GM10266 (cell line): Measurements from ENCODE around the gene PIF1.
A peak's percentile ranks its signal among the peaks of the same experiment; 100 is the strongest.
"Not testable (repeated sequence)": the region's sequence is repeated elsewhere in the genome, so short reads cannot be mapped to it uniquely, and the experiment has no call there.

Experiments
- DNase-seq: peaks from one replicate; pipeline ENCODE4 v3.0.0; 2012; ENCODE audit errors: extremely low spot score
- CTCF ChIP-seq: IDR thresholded peaks from 2 replicates; pipeline ENCODE4 v1.5.1; 2012; ENCODE audit warnings: mild to moderate bottlenecking, low read depth; ENCODE audit not compliant: control insufficient read depth, insufficient read depth; ENCODE audit errors: missing control alignments

The PIF1 gene

GRCh38 chr15:64828985-64829384 lies 3.5 kb upstream of the PIF1 start:
- no peak for DNase-seq

GRCh38 chr15:64824929-64825430 lies 467 bp downstream of the PIF1 start:
- no peak for DNase-seq
- no peak for TF ChIP-seq CTCF

More at GRCh38 chr15:64828985-64829384, 3.5 kb upstream of the PIF1 start:
- TF ChIP-seq CTCF = no peak

- no peak for DNase-seq
- no peak for TF ChIP-seq CTCF
Observed at GRCh38 chr15:64816452-64816851, 9.0 kb downstream of the PIF1 start.

- DNase-seq = not testable (repeated sequence)
Observed at GRCh38 chr15:64814965-64815364, 10.5 kb downstream of the PIF1 start.

GRCh38 chr15:64814283-64814682 lies 11.2 kb downstream of the PIF1 start:
- DNase-seq = not testable (repeated sequence)

GRCh38 chr15:64813075-64813474 lies 12.4 kb downstream of the PIF1 start:
- TF ChIP-seq CTCF = no peak
- DNase-seq = no peak

- no peak for TF ChIP-seq CTCF
- DNase-seq = no peak
Observed at GRCh38 chr15:64810497-64811326, 14.7 kb downstream of the PIF1 start.

DNA sequence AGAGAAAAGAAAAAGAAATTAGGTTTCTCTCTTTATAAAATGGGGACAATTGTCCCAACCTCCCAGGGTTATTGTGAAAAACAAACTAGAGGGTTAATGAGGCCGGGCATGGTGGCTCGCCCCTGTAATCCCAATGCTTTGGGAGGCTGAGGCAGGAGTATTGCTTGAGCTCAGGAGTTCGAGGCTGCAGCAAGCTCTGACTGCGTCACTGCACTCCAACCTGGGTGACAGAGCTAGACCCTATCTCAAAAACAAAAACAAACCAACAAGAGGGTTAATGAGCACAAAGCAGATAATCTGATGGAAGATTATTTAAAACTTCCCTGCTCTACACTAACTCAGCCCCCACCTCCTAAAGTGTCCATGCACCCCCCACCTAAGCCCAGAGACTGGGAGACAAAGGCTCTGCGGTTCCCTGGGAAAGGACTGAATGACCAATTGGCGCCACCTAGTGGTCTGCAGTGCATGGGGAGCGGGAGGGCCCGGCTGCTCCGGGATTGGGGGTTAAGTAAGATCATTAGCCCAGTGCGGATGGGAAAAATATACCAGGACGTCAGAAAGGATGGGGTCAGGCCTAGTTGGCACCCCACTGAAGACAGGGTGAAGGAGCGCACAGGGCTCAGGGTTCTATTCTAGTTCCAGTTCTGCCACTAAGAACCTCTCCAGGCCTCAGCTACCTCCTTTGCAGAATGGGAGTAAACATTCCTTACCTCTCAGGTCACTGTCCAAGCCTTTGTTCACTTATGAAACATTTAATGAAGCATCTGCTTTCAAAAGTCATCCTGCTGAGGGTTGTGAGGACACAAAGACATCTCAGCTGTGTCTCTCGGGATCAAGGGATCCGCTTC lies 15.6 kb downstream of the PIF1 start:
- DNase-seq = peak; percentile 82
- peak; percentile 95 for TF ChIP-seq CTCF
